Measurements from ENCODE around the gene SELENOH.

The SELENOH gene

GRCh38 chr11:57786436-57786835 lies 45.1 kb downstream of the SELENOH start:
- DNase-seq = no peak

- DNase-seq = no peak
Measured at GRCh38 chr11:57787006-57787604, 45.8 kb downstream of the SELENOH start.

- no peak for DNase-seq
Measured at GRCh38 chr11:57787920-57788702, 46.8 kb downstream of the SELENOH start.

- no peak for DNase-seq
Measured at GRCh38 chr11:57788703-57789088, 47.4 kb downstream of the SELENOH start.

GRCh38 chr11:57791321-57792059 lies 50.2 kb downstream of the SELENOH start:
- no peak for DNase-seq

- peak; percentile 82 for DNase-seq
Measured at GRCh38 chr11:57792060-57792541, 50.8 kb downstream of the SELENOH start.

GRCh38 chr11:57792870-57793269 lies 51.6 kb downstream of the SELENOH start:
- DNase-seq = no peak
